ENCODE data around the gene RBKS.
"Not testable (repeated sequence)": the region's sequence is repeated elsewhere in the genome, so short reads cannot be mapped to it uniquely, and the experiment has no call there.

Gene RBKS

DNA sequence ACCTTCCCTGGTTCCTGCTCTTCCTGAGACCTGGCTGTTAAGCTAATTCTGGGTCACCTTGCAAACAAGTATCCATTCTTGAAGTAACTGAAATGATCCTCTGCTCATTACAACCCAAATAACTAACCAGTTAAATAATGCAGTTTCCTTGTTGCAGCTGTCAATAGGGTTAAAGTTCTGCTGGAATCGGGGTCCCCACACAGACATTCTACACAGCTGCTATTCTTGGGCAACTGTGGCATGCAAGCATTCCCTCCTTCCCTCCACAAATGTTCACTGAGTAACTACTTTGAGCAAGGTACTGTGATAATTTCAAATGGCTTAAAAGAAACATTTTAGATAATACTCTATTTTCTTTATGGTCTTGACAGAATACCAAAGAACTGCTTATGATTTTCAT lies 17.1 kb downstream of the RBKS start:
- DNase-seq (ENCODE audit: low read depth, low spot score), result no peak

DNA sequence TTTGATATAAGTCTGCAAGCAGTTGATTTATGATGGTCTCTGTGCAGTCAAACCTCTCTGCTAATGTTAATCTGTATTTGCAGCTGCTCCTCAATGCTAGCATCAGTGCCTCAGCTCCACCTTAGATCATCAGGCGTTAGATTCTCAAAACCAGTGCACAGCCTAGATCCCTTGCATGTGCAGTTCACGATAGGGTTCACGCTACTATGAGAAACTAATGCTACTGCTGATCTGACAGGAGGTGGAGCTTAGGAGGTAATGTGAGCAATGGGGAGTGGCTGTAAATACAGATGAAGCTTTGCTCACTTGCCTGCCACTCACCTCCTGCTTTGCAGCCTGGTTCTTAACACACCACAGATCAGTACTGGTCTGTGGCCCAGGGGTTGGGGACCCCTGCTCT lies 18.4 kb downstream of the RBKS start:
- DNase-seq (ENCODE audit: low read depth, low spot score), result no peak

DNA sequence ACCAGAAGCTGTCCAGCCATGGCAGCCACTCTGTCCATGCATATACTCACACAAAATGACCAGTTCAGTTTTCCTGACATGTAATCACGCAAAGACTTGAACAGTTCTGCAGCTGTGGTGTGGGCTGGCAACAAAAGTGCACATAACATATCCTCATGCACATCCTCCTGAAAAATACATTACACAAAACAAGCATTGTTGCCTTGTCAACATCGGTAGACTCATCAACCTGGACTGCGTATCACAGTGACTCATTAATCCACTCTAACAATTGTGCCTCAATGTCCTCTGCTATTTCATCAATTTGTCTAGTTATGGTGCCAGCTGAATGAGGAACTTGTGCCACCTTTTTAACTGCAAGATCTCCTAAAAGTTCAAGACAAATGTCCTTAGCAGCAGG lies 19.5 kb downstream of the RBKS start:
- DNase-seq (ENCODE audit: low read depth, low spot score), result no peak

DNA sequence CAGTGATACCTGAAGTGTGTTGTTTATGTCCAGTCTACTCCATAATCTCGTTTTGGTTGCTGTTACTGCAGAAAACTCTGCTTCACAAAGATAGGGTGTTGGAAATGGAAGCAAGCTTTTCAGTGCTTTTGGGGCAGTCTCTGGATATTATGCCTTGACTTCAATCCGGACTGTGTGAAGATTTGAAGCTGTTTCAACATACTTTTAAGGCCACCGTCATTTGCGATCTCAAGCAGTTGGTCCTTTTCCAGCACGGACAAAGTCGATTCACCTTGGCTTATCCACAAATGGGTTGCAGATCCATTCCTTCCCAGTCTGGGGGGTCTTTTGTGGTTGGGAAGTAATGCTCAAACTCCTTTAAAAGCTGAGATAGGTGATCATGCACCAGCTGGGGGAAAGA lies 20.4 kb downstream of the RBKS start:
- DNase-seq (ENCODE audit: low read depth, low spot score), result no peak

DNA sequence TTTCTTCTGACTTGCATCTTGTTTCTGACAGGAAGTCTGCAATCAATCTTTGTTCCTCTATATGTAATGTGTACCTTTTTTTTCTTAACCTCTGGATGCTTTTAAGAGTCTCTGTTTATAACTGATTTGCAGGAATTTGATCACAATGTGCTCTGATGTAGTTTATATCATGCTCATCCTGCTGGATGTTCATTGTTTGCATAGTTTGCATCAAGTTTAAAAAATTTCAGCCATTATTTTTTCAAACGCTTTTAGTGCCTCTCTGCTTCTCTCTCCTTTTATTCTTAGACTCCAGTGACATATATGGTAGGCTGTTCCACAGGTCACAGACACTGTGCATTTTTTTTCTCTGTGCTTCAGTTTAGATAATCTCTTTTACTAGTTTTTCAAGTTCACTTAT lies 23.9 kb downstream of the RBKS start:
- no peak for DNase-seq (ENCODE audit: low read depth, low spot score)

DNA sequence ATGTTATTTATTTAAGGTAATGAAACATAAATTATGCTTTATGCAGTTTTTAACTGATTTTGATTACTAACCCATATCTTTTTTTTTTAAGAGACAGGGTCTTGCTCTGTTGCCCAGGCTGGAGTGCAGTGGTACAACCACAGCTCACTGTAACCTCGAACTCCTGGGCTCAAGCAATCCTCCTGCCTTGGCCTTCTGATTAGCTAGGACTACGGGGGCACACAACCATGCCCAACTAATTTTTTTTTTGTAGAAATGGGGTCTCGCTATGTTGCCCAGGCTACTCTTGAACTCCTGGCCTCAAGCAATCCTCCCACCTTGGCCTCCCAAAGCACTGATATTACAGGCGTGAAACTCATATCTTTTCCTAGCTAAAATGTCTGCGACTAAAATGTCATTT lies 26.2 kb downstream of the RBKS start:
- not testable (repeated sequence) for DNase-seq (ENCODE audit: low read depth, low spot score)

DNA sequence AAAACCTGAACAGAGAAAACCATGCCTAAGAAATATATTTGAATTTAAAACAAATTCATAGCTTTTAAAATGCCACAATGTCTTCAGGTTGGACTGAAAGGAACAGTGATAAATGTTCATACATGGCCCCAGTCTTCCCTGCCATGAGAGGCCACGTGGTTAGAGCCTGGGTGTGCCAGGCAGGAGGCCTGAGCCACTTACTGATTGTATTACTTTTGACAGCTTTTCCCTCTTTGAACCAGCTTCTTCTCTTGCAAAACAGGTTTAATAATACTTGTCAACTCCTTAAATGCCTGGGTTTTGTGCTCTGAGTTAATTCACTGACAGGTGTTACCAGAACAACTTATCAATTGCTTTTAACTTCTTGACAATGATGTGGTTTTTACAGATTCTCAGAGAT lies 27.0 kb downstream of the RBKS start:
- no peak for DNase-seq (ENCODE audit: low read depth, low spot score)

DNA sequence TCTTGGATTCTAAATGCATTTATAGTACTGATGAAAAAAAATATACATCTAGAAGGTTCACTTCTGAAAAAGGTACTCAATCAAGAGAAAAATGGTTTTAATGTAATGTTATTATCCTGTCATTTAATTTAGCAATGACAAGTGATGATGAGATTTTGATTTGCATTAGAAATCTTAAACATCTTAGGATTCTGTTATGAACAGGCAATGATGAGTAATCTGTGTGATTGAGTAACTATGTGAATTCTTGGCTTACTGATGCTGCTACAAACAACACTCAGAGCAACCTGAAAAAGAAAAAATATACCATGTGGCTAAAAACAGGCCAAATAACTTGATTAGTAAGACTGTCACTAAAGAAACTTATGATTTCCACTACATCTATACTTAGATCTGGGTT lies 30.1 kb downstream of the RBKS start:
- DNase-seq (ENCODE audit: low read depth, low spot score), result no peak

DNA sequence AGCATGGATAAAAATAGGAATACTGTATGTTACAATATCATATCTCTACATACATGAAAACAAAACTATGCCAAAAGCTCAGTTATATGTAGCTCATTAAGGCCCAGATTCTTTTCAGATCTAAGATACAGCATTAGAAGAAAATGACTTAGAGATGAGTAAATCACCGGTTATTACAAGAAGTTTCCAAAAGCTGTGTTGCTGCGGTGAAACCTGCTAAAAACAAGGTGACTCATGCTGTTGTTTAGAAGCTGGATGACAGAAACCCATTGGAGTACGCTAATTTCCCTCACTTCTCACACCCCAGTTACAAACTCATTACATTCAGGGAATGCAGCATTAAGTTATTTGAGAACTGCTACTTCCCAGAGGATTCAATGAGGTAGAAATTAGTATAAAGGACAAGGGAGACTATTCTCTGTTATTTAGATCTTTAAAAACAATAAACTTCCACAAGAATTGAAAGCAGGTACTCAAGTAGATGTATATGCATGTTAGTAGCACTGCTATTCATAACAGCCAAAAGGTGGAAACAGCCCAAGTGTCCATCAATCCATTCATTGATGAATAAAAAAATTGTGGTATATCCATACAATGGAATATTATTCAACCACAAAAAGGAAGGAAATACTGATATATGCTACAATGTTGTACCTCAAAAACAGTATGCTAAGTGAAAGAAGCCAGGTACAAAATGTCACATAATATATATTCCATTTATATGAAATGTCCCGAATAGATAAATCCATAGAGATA lies 32.6 kb downstream of the RBKS start:
- no peak for DNase-seq (ENCODE audit: low read depth, low spot score)

DNA sequence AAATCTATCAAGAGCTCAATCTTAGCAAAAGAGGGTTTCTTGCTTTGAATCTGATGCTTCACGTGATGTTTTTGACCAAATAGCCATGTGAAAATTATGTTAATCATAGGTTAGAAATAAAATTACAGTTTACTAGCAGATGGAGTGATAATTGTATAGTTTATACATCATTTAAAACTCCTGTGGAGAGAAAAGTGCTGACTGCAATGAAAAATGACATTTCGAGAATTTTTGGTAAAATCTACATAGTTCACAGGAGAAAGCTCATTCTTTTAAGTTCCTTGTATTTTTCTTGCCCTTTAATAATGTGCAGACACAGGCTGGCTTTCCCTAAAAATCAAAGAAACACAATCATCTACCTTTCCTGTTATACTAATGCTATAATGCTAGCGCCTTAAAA lies 33.2 kb downstream of the RBKS start:
- DNase-seq (ENCODE audit: low read depth, low spot score), result no peak

DNA sequence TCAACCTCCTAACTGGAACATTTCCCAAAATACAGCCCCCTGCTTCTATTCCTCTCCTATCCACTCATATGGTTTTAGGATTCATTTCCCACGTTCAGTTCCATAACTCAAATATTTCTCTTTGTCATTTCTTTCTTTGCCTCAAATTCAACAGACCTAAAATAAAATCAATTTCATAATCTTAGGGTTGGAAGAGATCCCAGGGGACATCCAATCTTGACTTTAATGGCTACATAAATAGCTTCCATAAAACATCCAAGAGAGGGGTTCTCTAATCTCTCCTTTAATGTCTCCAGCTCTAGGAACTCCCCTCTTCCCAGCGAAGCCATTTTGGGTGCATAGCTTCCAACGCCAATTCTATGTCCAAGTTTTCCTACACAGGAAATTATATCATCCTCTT lies 33.8 kb downstream of the RBKS start:
- DNase-seq (ENCODE audit: low read depth, low spot score), result no peak

DNA sequence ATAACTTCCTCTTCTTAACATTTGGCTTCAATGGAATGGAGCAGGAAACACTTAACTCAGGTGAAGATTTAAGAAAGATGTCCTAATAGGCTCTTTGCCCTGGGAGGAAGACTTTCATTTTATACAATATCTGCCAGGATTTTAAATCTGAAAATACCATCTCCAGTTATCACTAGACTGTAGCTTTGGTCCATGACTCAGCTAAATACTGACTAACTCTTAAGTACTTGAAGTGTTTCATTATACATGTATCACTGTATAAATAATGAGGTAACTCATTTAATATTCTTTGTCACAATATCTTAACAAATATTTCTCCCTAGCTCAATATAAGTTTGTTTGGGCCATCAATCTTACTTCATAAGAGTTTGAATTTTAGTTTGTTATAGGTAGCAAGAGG lies 34.7 kb downstream of the RBKS start:
- no peak for DNase-seq (ENCODE audit: low read depth, low spot score)

DNA sequence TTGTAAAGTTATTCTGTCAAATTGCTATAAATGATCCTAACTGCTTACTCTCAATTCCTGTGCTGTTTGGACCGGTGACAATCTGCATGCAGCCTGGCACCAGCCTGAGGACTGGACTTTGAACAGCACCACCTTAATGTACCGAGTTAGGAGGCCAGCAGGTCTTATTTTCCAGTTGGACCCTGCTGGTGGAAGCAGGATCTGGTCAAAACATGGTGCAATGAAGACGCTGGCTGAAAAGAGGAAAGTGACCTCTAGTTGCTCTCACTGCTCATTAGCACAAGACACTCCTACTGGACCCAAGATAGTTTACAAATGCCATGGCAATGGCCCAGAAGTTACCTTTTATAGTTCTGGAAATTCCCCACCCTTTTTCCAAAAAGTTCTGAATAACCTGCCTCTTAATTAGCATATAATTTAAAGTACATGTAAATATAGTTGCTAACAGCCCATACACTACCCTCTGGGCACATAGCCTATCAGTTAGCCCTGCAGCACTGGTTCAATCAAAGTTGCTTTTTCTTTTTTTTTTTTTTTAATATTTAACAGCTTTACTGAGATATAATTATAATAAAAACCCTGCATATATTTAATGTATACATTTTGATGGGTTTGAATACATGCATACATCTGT lies 35.8 kb downstream of the RBKS start:
- DNase-seq (ENCODE audit: low read depth, low spot score), result no peak

DNA sequence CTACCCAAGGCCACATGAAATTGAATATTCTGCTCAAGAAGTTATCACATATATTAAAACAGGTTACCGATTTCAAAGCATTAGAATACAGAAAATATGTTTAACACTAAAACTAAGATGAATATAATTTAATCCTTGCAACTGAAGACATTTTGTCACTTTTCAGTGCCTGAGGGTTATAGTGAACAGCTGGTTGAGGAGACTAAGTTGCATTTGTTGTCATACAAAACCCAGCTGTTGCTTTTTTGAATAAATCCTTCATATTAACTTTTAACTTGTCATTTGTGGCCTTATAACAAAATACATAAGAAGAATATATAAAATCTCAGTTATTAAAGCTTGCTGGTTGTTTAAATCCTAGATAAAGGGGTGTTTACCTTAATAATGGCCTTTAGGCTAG lies 37.5 kb downstream of the RBKS start:
- no peak for DNase-seq (ENCODE audit: low read depth, low spot score)

DNA sequence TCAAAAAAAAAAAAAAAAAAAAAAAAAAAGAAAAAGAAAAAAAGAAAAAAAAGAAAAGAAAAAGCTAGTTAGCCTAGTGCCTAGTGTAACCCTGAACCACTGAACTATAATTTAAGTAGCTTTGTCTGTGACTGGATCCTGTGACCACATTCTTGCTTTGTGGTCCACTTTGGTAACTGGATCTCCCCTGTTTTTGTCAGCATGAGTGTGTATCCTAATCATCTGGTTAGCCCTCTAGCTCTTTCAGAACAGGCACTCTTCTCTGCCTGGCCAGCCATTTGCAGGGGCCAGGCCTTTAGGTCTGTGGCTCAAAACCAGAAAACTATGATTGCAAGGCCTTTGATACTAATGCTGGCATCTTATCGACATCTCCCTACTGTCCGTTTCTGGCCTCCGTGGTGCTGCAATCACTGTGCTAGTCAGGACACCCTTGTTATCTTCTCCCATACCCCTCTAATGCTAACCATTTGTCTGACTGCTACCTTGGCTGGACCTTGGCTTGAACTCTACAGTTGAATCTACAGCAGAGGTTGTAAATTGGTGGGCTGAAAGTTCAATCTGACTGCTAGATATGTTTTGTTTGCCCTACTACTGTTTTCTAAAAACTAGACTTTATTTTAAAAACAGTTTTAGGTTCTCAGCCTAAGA lies 40.5 kb downstream of the RBKS start:
- no peak for DNase-seq (ENCODE audit: low read depth, low spot score)

DNA sequence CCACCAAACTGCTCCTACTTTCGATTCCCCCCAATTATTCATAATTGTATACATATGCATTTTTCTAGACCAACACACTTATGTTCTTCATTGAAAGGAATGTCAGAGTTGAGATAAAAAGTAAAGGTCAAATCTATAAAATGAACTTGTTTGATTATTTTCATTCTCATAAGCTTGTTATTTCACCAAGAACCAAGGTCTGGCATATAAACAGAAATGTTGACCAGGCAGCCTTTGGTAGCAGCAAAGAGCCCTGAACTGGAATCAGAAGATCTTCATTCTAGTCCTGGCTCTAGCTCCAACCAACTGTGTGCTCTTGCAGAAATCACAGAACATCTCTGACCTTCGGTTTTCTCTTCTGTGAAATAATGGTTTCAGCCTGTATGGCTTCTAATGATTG lies 42.9 kb downstream of the RBKS start:
- no peak for DNase-seq (ENCODE audit: low read depth, low spot score)

DNA sequence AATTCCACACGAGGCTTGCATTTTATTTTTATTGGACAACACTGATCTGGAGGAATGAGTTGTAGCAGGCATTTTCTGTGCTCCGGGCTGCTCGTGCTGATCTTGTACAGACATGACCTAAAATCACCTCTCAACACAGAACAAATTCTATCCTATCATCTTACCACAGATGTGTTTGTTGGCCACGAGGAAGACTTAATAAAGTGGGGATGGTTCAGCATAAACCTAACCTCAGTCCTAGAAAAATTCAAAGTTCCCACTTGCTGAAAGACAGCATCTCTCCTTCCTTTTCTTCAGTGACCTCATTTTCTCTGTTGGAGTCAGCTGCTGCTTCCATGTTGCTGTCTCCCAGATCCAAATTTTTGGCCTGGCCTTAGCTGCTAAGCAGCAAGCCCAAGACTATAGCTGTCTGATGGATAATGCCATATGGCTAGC lies 45.3 kb downstream of the RBKS start:
- DNase-seq (ENCODE audit: low read depth, low spot score), result no peak

DNA sequence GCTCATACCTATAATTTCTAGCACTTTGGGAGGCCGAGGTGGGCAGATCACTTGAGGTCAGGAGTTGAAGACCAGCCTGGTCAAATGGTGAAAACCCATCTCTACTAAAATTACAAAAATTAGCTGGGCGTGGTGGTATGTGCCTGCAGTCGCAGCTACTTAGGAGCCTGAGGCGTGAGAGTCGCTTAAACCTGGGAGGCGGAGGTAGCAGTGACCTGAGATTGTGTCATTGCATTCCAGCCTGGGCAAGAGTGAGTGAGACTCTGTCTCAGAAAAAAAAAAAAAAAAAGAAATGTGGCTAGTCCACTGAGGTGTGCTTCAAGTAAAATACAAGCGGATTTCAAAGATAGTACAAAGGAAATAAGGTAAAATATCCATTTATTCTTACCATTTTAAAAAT lies 46.2 kb downstream of the RBKS start:
- no peak for DNase-seq (ENCODE audit: low read depth, low spot score)

DNA sequence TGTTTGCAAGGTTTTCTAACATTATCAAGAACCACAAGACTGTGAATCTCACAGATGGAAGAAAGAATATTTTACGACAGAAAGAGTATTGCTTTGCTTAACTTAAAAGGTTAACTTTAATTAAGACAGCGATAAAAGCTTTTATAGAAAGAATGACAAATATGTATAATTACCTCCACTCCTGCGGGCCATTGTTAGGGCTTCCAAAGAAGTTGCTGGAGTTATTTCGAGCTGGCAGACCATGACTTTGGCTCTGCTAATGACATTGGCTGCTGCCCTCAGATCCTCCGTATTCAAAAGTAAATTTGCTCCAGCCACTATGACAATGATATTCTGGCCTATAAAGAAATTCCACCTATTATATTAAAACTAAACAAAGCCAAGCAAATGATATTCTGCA lies 47.3 kb downstream of the RBKS start:
- DNase-seq (ENCODE audit: low read depth, low spot score), result no peak

DNA sequence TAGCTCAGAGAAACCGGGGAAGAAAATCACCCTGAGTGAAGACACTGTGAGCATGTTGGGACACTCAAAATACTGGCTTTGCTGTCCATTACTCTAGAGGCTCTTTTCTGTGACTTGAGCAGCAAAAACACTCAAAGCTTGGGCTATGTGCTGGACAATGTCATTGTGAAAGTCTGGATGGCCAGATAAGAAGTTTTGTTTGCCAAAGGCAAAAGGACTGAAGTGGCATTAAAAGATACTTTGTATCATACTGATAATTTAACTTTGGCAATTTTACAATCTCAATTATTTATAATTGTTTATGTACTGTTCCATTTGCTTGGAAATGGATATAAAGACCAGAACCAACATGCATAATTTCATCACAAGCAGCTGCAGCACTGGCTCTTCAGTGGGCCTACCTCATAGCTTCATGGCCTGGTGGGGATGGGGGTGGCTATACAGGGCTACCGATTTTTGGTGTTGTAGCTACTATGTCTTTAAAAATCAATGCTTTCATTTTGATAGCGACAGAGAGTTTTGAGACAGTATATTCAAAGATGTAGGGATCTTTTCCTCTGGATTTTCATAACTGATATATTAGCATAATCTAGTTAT lies 51.1 kb downstream of the RBKS start:
- no peak for DNase-seq (ENCODE audit: low read depth, low spot score)

DNA sequence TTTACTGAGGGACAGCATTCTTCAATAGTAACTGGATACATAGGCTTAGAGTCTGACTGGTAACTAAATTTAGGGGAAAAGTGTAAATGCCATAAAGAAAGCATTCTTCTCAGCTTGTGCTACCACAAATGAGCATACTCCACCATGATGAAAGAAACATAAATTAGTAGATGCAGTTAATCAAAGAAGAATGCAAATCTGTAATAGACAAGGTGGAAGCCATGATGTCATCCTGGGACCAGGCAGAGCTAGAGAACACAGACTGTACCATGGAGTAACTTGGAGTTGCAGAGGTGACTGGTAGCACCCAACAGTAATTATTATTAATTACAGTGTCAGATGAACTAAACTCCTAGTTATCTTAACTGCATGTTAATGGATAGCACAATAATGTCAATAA lies 51.7 kb downstream of the RBKS start:
- DNase-seq (ENCODE audit: low read depth, low spot score), result no peak

DNA sequence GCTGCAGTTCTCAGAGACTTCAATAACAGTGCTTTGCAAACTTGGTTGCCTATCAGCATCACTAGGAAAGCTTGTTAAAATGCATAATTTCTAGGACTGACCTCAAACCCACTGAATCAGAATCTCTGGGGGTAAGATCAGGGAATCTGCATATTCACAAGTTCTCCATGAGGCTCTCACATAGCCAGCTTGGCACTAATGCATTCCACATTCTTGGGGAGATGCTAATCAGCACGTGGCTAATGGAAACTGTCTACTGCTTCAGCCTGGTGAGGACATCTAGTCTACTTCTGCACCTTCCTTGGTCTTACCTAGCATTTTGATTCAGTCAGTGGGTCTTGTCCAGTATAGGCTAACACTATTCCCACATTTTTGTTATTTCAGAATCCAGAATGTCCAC lies 56.3 kb downstream of the RBKS start:
- DNase-seq (ENCODE audit: low read depth, low spot score), result no peak

DNA sequence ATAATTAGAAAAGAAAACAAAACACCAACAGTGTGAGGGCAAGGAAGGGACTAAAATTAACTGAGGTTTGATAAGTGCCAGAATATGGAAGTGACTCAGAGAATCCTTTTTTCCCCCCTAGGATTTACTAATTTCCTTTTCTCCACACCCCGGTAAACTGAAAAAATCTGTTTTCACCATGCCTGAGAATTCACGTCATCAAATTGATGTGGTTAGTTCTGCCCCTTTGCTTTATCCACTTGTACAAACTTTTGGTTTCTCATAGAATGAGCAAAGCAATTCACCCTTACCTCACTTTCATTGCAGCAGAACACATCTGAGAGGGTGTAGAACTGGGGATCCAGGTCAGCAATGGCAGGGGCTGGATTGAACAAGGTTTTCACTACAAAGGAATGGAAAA lies 57.8 kb downstream of the RBKS start:
- no peak for DNase-seq (ENCODE audit: low read depth, low spot score)
